ENCODE data around the gene GLB1L3.

Gene GLB1L3

DNA sequence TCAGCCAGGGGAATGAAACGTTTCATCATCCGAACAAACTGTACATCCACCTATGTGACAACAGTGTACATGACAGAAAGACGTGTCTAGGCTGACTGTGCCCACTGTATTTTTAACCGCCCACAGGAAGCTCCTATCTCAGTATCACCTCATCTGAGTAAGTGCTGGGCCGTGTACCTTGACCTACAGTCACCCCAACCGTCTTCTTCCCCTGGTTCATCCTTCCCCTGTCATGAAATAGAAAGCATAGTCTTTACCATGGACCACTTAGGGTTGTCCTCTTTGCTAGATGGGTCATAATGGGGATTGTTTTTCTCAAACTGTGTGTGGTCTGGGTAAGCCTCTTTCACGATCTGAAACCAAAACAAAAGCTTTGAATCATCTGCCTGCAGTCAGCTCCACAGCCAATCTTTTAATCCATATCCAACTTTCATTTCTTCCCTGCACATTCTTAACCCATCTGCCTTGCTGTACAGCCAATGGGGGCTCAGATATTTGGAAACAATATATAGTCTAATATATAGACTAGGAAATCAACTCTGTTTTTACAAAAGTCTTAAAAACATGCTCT is 27.2 kb upstream of the GLB1L3 start:
- in situ Hi-C loops (cut with HindIII; ENCODE audit: low sequenced_read_pairs) = no loop called here
- no peak overlapping the region for H3K4me3 ChIP-seq (ENCODE audit: low read depth, low read length)
- no peak for TF ChIP-seq CTCF (IDR thresholded peaks at IDR 0.05; ENCODE audit: low read depth, low read length, missing control alignments)
- DNase-seq (ENCODE audit: low read depth) = no peak

- DNase-seq (ENCODE audit: low read depth) = no peak
- no peak overlapping the region for H3K4me3 ChIP-seq (ENCODE audit: low read depth, low read length)
- in situ Hi-C loops (cut with HindIII; ENCODE audit: low sequenced_read_pairs) = no loop called here
- TF ChIP-seq CTCF (IDR thresholded peaks at IDR 0.05; ENCODE audit: low read depth, low read length, missing control alignments) = no peak
Observed at GRCh38 chr11:134250246-134250645, 25.9 kb upstream of the GLB1L3 start.

GRCh38 chr11:134250675-134251074 is 25.5 kb upstream of the GLB1L3 start:
- no peak for DNase-seq (ENCODE audit: low read depth)
- TF ChIP-seq CTCF (IDR thresholded peaks at IDR 0.05; ENCODE audit: low read depth, low read length, missing control alignments) = no peak
- in situ Hi-C loops (cut with HindIII; ENCODE audit: low sequenced_read_pairs) = no loop called here
- H3K4me3 ChIP-seq (ENCODE audit: low read depth, low read length) = no peak overlapping the region

- no peak for DNase-seq (ENCODE audit: low read depth)
- H3K4me3 ChIP-seq (ENCODE audit: low read depth, low read length) = peak overlapping the region; percentile 90
- no peak for TF ChIP-seq CTCF (IDR thresholded peaks at IDR 0.05; ENCODE audit: low read depth, low read length, missing control alignments)
- in situ Hi-C loops (cut with HindIII; ENCODE audit: low sequenced_read_pairs) = no loop called here
Observed at GRCh38 chr11:134252346-134253187, 23.6 kb upstream of the GLB1L3 start.

DNA sequence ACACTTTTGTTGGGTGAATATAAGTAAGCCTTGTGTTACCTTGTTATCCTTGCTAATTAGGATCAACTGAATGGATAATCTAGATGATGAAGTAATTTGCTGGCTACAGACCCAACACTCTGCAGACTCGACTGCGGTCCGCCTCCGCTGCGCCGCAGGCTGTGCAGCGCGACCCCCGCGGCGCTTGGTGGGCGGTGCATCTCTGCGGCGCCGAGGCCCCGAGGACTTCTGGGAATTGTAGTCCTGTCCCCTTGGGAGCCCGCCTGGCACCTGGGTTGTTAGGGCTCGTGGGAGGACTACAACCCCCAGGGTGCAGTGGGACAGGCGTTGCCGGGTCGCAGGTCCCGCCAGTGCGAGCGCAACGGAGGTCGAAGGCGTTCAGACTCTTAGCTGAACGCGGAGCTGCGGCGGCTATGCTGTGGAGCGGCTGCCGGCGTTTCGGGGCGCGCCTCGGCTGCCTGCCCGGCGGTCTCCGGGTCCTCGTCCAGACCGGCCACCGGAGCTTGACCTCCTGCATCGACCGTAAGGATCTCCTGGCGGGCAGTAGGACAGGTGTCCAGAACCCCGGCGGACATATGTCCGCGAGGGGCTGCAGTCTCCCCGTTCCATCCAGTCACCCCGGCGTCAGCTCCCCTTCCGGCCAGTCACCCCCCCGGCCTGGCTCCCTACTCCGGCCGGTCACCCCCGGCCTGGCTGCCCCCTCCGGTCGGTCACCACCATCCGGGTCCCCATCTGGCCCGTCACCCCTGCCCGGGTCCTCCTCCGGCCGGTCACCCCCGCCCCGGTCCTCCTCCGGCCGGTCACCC is 22.8 kb upstream of the GLB1L3 start, which contains the start of the genes ACAD8 and THYN1:
Gene ACAD8 (plus strand): TSS at position 381 of the 806 bp plus-strand sequence. CDS start 33 bp downstream, at position 414.
Gene THYN1 (minus strand): TSS at position 165 of the 806 bp plus-strand sequence. CDS start 470 bp downstream, outside the sequence.
- in situ Hi-C loops (cut with HindIII; ENCODE audit: low sequenced_read_pairs) = no loop called here
- no peak for TF ChIP-seq CTCF (IDR thresholded peaks at IDR 0.05; ENCODE audit: low read depth, low read length, missing control alignments)
- peak within 1 kb of the TSS; percentile 90 for H3K4me3 ChIP-seq (ENCODE audit: low read depth, low read length)
- DNase-seq (ENCODE audit: low read depth) = peak; percentile 91

Measured in astrocyte of the cerebellum (primary cell).